GM12872 (cell line): ENCODE data around the gene PRDM11.

Source experiments
- CTCF ChIP-seq: IDR thresholded peaks from 3 replicates; pipeline ENCODE4 v1.5.1; 2011; ENCODE audit warnings: low read depth, mild to moderate bottlenecking, low read length, moderate library complexity; ENCODE audit not compliant: insufficient read depth

Gene PRDM11

DNA sequence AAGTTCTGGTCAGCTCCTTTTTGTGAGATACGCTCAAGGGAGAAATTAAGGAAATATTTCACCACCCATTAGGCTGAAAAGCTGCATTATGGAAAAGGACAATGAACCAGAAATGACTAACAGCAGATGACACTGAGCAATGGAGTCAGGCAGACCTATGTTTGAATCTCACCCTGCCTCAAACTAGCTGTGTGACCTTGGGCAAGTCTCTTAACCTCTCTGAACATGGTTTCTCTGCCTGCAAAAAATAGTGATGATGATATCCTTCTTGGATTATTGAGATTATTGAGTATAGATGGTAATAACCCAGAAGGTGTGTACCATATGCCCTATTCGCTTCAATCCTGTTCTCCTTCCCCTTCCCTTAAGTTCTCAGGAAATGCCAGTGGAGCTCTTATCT is 2.9 kb upstream of the PRDM11 start:
- no peak for TF ChIP-seq CTCF

GRCh38 chr11:45144126-45145082 is 2.0 kb upstream of the PRDM11 start:
- TF ChIP-seq CTCF: no peak

GRCh38 chr11:45145083-45145378 is 1.4 kb upstream of the PRDM11 start:
- TF ChIP-seq CTCF: no peak

DNA sequence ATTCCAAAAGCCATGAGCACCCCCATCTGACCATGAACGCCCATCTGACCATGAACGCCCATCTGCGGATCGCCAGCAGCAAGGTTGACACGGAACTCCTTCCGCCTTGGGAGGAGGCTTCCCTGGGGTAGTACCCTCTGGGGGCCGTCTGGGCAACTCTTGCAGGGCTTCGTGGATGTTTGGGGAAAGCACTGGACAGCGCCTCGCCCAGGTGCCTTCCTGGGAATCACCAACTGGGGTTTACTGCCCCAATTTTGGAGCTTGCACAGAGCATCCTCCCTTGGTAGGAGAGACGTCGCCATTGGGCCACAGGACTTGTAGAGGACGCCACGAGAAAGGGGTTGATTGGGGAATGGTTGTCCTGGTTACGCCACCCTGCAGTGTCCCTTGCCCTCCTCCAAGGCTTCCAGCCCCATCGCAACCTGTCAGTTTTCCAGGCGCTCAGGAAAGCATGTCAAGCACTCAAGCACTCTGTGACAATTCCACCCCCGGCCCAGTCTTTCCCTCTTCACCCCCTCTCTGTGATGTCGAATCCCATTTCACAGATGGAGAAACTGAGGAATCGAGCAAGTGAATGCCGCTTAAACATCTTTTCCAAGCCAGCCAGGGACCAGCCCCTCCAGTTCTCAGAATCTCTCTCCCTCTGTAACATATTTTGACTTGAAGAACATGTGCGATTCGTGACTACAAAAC is 914 bp upstream of the PRDM11 start:
- TF ChIP-seq CTCF: no peak

GRCh38 chr11:45147017-45147728 is 734 bp downstream of the PRDM11 start:
- no peak for TF ChIP-seq CTCF

DNA sequence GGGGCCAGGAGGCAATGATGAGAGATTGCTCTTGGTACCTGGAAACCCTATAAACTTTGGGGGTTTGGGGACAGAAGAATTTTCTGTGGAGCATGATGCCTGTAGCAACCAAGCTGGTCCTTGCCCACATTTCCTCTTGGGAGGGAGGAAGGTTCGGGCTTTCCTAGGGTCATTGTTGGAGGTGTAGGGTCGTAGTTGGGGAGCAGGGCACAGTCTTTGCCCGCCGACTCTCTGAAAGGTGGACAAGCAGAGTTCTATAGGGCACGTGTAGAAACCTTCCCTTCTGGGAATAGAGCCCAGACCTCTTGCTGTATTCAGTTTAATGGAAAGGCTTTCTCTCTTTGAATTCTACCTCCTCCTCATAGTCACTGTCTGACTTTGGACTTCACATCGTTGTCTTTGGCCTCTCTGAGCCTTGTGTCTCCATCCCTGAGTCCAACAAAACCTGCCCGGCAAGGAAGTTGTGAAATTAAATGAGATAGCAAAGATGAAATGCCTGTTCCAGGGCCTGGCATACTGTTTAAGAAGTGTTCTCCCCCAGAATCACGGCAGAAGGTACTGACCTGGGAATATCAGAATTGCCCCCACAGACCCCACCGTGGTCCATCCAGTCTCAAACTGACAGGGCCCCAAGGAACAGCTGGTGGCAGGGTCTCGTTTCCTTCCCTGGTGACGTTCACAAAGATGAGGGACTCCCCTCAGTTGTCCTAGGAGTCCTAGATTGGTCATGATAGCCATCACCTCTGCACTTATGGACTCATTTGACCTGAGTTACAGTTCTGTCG is 1.6 kb downstream of the PRDM11 start:
- TF ChIP-seq CTCF: no peak
